ENCODE results near the gene SORCS2. TPM values are rescaled to one million over a fixed set of nuclear protein-coding genes. Genes with fewer than 3 reads are reported as not detected.
"Not testable (repeated sequence)": the region's sequence is repeated elsewhere in the genome, so short reads cannot be mapped to it uniquely, and the experiment has no call there.

SORCS2 gene
- total RNA-seq, 1 donor: 0.27 TPM

DNA sequence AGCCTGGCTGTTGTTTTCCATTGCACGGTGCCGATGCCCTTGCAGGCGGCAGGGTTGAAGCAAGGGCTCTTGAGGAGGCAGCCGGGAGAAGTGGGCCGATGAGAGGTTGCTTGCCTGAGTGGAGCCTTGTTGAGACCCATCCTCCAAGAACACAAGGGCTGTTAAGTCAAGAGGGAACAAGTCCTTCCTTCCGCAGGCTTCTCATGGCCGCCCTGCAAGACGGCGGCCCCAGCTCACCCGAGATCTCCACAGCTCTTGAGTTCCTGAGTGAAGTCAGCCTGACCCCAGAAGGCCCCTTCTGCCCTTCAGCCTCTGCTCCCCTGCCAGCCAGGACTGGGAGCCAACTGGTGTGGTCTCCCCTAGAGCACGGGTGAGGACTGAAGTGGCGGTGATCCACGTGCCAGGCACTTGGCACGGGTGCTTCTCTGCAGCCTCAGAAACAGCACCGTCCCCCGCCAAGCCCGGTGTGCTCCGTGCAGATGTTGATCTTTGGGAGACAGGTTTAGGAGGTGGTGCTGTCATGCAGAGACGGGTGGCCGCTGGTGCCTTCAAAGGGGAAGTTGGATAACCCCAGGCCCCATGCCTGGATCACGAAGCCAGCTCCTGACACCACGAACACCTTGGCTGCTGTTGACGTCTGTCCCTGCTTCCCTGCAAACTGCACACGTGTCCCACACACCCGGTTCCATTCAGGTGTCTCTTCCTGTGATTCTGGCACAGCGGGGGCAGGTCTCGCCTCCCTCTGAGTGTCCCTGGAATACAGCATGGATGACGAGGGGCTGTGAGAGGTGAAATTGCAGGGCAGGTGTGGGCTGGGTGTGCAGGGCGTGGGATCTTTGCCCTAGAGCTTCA lies 406.8 kb downstream of the SORCS2 start:
- TF ChIP-seq, protein P1, sequence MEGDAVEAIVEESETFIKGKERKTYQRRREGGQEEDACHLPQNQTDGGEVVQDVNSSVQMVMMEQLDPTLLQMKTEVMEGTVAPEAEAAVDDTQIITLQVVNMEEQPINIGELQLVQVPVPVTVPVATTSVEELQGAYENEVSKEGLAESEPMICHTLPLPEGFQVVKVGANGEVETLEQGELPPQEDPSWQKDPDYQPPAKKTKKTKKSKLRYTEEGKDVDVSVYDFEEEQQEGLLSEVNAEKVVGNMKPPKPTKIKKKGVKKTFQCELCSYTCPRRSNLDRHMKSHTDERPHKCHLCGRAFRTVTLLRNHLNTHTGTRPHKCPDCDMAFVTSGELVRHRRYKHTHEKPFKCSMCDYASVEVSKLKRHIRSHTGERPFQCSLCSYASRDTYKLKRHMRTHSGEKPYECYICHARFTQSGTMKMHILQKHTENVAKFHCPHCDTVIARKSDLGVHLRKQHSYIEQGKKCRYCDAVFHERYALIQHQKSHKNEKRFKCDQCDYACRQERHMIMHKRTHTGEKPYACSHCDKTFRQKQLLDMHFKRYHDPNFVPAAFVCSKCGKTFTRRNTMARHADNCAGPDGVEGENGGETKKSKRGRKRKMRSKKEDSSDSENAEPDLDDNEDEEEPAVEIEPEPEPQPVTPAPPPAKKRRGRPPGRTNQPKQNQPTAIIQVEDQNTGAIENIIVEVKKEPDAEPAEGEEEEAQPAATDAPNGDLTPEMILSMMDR (IDR thresholded peaks at IDR 0.05; ENCODE audit: insufficient read depth, low read length): no peak
- no peak for DNase-seq (ENCODE audit: low read depth)
- no peak overlapping the region for H3K4me3 ChIP-seq (ENCODE audit: low read depth, low read length)

GRCh38 chr4:7600247-7600646 lies 407.9 kb downstream of the SORCS2 start:
- no peak for DNase-seq (ENCODE audit: low read depth)
- no peak overlapping the region for H3K4me3 ChIP-seq (ENCODE audit: low read depth, low read length)
- TF ChIP-seq, protein P1 (IDR thresholded peaks at IDR 0.05; ENCODE audit: insufficient read depth, low read length): no peak

GRCh38 chr4:7602166-7602565 lies 409.8 kb downstream of the SORCS2 start:
- H3K4me3 ChIP-seq (ENCODE audit: low read depth, low read length); DNase-seq (ENCODE audit: low read depth): not testable (repeated sequence)

GRCh38 chr4:7607156-7607910 lies 415.0 kb downstream of the SORCS2 start:
- no peak overlapping the region for H3K4me3 ChIP-seq (ENCODE audit: low read depth, low read length)
- no peak for DNase-seq (ENCODE audit: low read depth)
- TF ChIP-seq, protein P1 (IDR thresholded peaks at IDR 0.05; ENCODE audit: insufficient read depth, low read length): no peak

GRCh38 chr4:7608046-7608445 lies 415.7 kb downstream of the SORCS2 start:
- no peak overlapping the region for H3K4me3 ChIP-seq (ENCODE audit: low read depth, low read length)
- TF ChIP-seq, protein P1 (IDR thresholded peaks at IDR 0.05; ENCODE audit: insufficient read depth, low read length): no peak
- no peak for DNase-seq (ENCODE audit: low read depth)

GRCh38 chr4:7609316-7609715 lies 417.0 kb downstream of the SORCS2 start:
- no peak for DNase-seq (ENCODE audit: low read depth)
- H3K4me3 ChIP-seq (ENCODE audit: low read depth, low read length): no peak overlapping the region
- TF ChIP-seq, protein P1 (IDR thresholded peaks at IDR 0.05; ENCODE audit: insufficient read depth, low read length): no peak

GRCh38 chr4:7610022-7610670 lies 417.8 kb downstream of the SORCS2 start:
- DNase-seq (ENCODE audit: low read depth): no peak
- no peak overlapping the region for H3K4me3 ChIP-seq (ENCODE audit: low read depth, low read length)
- TF ChIP-seq, protein P1 (IDR thresholded peaks at IDR 0.05; ENCODE audit: insufficient read depth, low read length): no peak
